Colonic mucosa (tissue), 4 donors: ENCODE measurements around the gene KLB. TPM values are rescaled to one million over a fixed set of nuclear protein-coding genes. Genes with fewer than 3 reads are reported as not detected.
A peak's percentile ranks its signal among the peaks of the same experiment; 100 is the strongest.

Source experiments
- DNase-seq: peaks from one replicate; pipeline ENCODE4 v3.0.0-alpha.2; 2020
- H3K27ac ChIP-seq: fragments of 200-600 bp; one replicate; pipeline ENCODE4 v1.8.0; 2021
- H3K27me3 ChIP-seq: fragments of 200-600 bp; one replicate; pipeline ENCODE4 v1.8.0; 2021
- H3K36me3 ChIP-seq: fragments of 200-600 bp; one replicate; pipeline ENCODE4 v1.8.0; 2021
- H3K4me1 ChIP-seq: fragments of 200-600 bp; one replicate; pipeline ENCODE4 v1.8.0; 2021; ENCODE audit warnings: mild to moderate bottlenecking
- H3K4me3 ChIP-seq: fragments of 200-600 bp; one replicate; pipeline ENCODE4 v1.8.0; 2021
- H3K9ac ChIP-seq, 2 donors: one replicate each; pipeline ENCODE4 v1.7.0; 2013; ENCODE audit warnings: control low read depth in 2 of 2, low read depth in 2 of 2, low read length in 2 of 2
- H3K9me3 ChIP-seq: fragments of 200-600 bp; one replicate; pipeline ENCODE4 v1.8.0; 2021
- intact Hi-C: fragments of 100-400 bp; cut with DNase I; formaldehyde crosslinking; loops from one replicate; pipeline ENCODE4 v1.14.1; 2022
- total RNA-seq, 2 donors: library from RNA; stranded (reverse); fragmentation: NEBNext Ultra II Directional in 1 of 2; extraction: Animal tissue kit (Norgen Biotek cat#: 25700) in 1 of 2; gene quantifications; one replicate each; pipeline ENCODE4 v1.2.1, GENCODE V29; 2021
- TF ChIP-seq, protein P1 (sequence below): fragments of 200-600 bp; IDR thresholded peaks from one replicate; pipeline ENCODE4 v1.8.0; 2022; ENCODE audit warnings: antibody characterized with exemption, mild to moderate bottlenecking
- donor health status: healthy.
- donor health status: DM: no; HTN: no; CAD: no.
- donor health status: DM: no; HTN: no; CAD: no.

KLB gene
- total RNA-seq, 2 donors from 2014 or later = 0.40 to 0.64 TPM

GRCh38 chr4:39433878-39434492 lies 27.3 kb downstream of the KLB start:
- TF ChIP-seq, protein P1, sequence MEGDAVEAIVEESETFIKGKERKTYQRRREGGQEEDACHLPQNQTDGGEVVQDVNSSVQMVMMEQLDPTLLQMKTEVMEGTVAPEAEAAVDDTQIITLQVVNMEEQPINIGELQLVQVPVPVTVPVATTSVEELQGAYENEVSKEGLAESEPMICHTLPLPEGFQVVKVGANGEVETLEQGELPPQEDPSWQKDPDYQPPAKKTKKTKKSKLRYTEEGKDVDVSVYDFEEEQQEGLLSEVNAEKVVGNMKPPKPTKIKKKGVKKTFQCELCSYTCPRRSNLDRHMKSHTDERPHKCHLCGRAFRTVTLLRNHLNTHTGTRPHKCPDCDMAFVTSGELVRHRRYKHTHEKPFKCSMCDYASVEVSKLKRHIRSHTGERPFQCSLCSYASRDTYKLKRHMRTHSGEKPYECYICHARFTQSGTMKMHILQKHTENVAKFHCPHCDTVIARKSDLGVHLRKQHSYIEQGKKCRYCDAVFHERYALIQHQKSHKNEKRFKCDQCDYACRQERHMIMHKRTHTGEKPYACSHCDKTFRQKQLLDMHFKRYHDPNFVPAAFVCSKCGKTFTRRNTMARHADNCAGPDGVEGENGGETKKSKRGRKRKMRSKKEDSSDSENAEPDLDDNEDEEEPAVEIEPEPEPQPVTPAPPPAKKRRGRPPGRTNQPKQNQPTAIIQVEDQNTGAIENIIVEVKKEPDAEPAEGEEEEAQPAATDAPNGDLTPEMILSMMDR = no peak
- no peak for DNase-seq
- intact Hi-C loops = no loop called here
- Histone ChIP-seq H3K4me3 (no peak overlapping the region), H3K9me3 (no peaks in the 10 kb centered on the region), H3K9ac (no peak overlapping the region), H3K27ac (no peak overlapping the region), H3K4me1 (no peaks in the 10 kb centered on the region), H3K36me3 (no peaks in the 10 kb centered on the region), H3K27me3 (no peaks in the 10 kb centered on the region)

DNA sequence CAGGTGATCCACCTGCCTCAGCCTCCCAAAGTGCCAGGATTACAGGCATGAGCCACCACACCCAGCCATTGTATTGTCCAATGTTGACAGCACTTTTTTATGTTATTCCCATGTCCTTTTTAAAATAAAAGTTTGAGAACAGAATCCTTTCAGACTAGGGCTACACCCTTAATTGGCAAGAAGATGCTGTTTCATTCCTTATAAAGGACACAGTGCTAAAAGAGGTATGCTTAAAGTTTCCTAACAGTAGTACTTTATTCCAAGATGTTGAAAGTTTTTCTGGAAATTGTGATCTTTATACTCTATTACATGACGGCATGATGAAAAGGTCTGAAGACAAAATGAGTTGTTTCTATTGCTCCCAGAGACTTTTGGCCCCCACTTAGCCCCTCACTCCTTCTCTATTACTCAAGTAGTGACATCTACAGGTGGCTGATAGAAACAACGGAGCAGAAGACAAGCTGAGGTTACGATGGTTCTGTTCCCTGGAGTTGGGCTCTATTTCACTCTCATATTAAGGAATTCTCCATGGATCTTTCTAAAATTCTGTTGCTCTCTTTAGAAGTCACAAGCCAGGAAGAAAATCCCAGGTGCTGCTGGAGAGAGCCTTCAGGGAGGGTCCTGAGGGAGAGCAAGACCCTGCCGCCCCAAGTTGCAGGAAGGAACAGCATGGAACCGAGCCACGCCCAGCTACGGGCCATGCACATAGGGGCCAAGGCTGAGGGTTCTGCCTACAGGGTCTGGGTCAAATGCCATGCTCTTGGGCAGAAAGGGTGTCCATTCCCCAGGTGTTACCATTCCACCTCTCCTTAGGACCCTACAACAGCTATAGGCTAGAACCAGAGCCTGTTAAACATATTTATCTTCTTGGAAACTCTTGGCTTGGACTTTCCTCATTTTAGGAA lies 29.2 kb downstream of the KLB start:
- H3K27me3 ChIP-seq = no peaks in the 10 kb centered on the region
- H3K9ac ChIP-seq = no peak overlapping the region
- no peak overlapping the region for H3K27ac ChIP-seq
- H3K9me3 ChIP-seq = no peaks in the 10 kb centered on the region
- TF ChIP-seq, protein P1 = no peak
- intact Hi-C loops = no loop called here
- H3K36me3 ChIP-seq = no peaks in the 10 kb centered on the region
- H3K4me1 ChIP-seq = no peaks in the 10 kb centered on the region
- DNase-seq = no peak
- H3K4me3 ChIP-seq = no peak overlapping the region

- Histone ChIP-seq H3K4me3 (no peak overlapping the region), H3K9ac (no peak overlapping the region), H3K4me1 (no peaks in the 10 kb centered on the region), H3K27ac (no peak overlapping the region), H3K9me3 (no peaks in the 10 kb centered on the region), H3K27me3 (no peaks in the 10 kb centered on the region), H3K36me3 (no peaks in the 10 kb centered on the region)
- TF ChIP-seq, protein P1 = no peak
- intact Hi-C loops = no loop called here
- no peak for DNase-seq
These were observed 34.9 kb downstream of the KLB start for GRCh38 chr4:39441593-39441992.

DNA sequence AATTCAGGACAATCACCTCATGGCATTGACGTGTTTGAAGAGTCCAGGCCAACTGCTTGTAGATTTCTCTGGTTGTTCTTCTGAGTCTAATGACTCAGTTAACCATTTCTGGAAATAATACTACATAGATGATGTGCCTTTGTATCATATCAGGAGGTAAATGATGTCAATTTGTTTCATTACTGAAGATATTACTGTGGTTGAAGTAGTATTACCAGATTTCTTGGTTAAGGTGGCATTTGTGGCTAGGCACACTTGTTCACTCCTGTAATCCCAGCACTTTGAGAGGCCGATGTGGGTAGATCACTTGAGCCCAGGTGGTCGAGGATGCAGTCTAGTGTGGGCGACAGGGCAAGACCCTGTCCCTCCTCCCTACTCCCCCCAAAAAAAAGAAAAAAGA lies 36.3 kb downstream of the KLB start:
- Histone ChIP-seq H3K4me3 (no peak overlapping the region), H3K36me3 (no peaks in the 10 kb centered on the region), H3K9ac (no peak overlapping the region), H3K9me3 (no peaks in the 10 kb centered on the region), H3K4me1 (no peaks in the 10 kb centered on the region), H3K27ac (no peak overlapping the region), H3K27me3 (no peaks in the 10 kb centered on the region)
- TF ChIP-seq, protein P1 = no peak
- no peak for DNase-seq
- intact Hi-C loops = no loop called here

DNA sequence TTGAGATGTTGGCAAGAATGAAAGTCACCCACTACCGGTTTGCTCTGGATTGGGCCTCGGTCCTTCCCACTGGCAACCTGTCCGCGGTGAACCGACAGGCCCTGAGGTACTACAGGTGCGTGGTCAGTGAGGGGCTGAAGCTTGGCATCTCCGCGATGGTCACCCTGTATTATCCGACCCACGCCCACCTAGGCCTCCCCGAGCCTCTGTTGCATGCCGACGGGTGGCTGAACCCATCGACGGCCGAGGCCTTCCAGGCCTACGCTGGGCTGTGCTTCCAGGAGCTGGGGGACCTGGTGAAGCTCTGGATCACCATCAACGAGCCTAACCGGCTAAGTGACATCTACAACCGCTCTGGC lies 39.7 kb downstream of the KLB start:
- Histone ChIP-seq H3K4me3 (peak overlapping the region; percentile 46), H3K4me1 (no peaks in the 10 kb centered on the region), H3K9ac (peak overlapping the region in 1 of 2 donors; percentile 76), H3K27ac (peak overlapping the region; percentile 80), H3K9me3 (no peaks in the 10 kb centered on the region), H3K36me3 (peaks cover 2% of the 10 kb centered on the region), H3K27me3 (no peaks in the 10 kb centered on the region)
- DNase-seq = no peak
- intact Hi-C loops = no loop called here
- TF ChIP-seq, protein P1 = no peak
